Suprapubic skin (tissue), 3 donors: Measurements from ENCODE around the gene FBXW2.

ENCODE experiments used
- POLR2A ChIP-seq, 2 donors: fragments of 450-650 bp; IDR thresholded peaks; one replicate each; pipeline ENCODE4 v1.6.1; 2017; ENCODE audit warnings: antibody characterized with exemption in 2 of 2, mild to moderate bottlenecking in 2 of 2, moderate library complexity in 2 of 2
- TF ChIP-seq, protein P1 (sequence below), 2 donors: fragments of 200-600 bp in 1 of 2; fragments of 450-650 bp in 1 of 2; sonication (generic) in 1 of 2; IDR thresholded peaks; one replicate each; pipeline ENCODE4 v1.5.1; 2016 to 2019; ENCODE audit warnings: antibody characterized with exemption in 2 of 2, mild to moderate bottlenecking in 1 of 2, moderate library complexity in 1 of 2

DNA sequence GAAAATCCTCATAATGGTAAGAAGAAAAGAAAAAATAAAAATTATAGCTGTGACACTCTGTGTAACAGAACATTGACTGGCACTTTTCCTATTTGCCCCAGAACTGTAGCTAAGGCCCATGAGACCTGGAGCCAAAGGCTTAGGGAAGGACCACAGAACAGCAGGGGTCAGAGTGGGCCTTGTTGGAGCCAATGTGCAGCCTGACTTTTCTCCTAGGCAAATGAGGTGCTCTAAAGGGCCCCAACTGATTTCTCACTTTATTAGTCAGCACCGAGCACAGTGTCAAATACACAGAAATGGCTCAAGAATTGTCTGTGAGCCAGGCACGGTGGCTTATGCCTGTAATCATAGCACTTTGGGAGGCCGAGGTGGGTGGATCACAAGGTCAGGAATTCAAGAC lies 74.9 kb downstream of the FBXW2 start:
- TF ChIP-seq, protein P1, sequence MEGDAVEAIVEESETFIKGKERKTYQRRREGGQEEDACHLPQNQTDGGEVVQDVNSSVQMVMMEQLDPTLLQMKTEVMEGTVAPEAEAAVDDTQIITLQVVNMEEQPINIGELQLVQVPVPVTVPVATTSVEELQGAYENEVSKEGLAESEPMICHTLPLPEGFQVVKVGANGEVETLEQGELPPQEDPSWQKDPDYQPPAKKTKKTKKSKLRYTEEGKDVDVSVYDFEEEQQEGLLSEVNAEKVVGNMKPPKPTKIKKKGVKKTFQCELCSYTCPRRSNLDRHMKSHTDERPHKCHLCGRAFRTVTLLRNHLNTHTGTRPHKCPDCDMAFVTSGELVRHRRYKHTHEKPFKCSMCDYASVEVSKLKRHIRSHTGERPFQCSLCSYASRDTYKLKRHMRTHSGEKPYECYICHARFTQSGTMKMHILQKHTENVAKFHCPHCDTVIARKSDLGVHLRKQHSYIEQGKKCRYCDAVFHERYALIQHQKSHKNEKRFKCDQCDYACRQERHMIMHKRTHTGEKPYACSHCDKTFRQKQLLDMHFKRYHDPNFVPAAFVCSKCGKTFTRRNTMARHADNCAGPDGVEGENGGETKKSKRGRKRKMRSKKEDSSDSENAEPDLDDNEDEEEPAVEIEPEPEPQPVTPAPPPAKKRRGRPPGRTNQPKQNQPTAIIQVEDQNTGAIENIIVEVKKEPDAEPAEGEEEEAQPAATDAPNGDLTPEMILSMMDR (IDR thresholded peaks at IDR 0.05): no peak
- no peak for TF ChIP-seq POLR2A (IDR thresholded peaks at IDR 0.05)
